ENCODE data around the gene USP48. TPM values are rescaled to one million over a fixed set of nuclear protein-coding genes. Genes with fewer than 3 reads are reported as not detected.

Gene USP48
- total and polyA plus RNA-seq, 2 of the 8 experiments (the other 6 are each of a cell fraction or from before 2014, with no cell fraction given): 12.8 to 83.5 TPM

DNA sequence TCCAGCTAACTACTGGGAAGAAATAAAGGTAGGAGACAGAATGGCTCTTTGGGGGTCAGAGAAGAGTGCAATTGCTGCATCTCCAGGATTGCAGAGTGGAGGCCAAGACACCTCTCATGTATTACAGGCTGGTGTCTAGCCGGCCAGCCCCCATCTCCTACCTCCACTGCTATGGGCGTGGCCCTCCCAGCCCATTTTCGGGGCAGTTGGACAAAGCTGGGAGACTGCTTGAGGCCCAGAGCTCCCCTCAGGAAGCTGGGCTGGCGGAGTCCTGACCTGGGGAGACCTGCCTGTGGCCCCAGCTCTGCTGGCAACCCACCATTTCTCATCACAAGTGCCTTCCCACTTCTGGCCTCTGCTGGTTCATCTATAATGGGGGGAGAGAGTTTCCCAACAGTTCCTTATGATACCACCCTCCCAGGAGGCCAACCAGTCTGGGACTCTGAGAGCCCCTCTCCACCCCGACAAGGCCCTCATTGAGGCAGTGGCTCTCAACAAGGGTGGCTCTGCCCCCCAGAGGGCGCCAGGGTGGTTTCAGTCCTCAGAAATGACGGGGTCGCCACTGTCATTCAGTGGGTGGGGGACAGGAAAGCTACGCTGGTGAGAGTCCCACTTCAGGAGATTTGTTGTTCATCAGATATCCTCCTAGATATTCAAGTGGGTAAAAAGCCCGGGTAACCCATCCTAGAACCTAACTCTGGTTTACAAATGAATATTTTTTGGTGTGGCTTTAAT, 125.3 kb downstream of the USP48 start (continued):
- TF ChIP-seq, protein P1, sequence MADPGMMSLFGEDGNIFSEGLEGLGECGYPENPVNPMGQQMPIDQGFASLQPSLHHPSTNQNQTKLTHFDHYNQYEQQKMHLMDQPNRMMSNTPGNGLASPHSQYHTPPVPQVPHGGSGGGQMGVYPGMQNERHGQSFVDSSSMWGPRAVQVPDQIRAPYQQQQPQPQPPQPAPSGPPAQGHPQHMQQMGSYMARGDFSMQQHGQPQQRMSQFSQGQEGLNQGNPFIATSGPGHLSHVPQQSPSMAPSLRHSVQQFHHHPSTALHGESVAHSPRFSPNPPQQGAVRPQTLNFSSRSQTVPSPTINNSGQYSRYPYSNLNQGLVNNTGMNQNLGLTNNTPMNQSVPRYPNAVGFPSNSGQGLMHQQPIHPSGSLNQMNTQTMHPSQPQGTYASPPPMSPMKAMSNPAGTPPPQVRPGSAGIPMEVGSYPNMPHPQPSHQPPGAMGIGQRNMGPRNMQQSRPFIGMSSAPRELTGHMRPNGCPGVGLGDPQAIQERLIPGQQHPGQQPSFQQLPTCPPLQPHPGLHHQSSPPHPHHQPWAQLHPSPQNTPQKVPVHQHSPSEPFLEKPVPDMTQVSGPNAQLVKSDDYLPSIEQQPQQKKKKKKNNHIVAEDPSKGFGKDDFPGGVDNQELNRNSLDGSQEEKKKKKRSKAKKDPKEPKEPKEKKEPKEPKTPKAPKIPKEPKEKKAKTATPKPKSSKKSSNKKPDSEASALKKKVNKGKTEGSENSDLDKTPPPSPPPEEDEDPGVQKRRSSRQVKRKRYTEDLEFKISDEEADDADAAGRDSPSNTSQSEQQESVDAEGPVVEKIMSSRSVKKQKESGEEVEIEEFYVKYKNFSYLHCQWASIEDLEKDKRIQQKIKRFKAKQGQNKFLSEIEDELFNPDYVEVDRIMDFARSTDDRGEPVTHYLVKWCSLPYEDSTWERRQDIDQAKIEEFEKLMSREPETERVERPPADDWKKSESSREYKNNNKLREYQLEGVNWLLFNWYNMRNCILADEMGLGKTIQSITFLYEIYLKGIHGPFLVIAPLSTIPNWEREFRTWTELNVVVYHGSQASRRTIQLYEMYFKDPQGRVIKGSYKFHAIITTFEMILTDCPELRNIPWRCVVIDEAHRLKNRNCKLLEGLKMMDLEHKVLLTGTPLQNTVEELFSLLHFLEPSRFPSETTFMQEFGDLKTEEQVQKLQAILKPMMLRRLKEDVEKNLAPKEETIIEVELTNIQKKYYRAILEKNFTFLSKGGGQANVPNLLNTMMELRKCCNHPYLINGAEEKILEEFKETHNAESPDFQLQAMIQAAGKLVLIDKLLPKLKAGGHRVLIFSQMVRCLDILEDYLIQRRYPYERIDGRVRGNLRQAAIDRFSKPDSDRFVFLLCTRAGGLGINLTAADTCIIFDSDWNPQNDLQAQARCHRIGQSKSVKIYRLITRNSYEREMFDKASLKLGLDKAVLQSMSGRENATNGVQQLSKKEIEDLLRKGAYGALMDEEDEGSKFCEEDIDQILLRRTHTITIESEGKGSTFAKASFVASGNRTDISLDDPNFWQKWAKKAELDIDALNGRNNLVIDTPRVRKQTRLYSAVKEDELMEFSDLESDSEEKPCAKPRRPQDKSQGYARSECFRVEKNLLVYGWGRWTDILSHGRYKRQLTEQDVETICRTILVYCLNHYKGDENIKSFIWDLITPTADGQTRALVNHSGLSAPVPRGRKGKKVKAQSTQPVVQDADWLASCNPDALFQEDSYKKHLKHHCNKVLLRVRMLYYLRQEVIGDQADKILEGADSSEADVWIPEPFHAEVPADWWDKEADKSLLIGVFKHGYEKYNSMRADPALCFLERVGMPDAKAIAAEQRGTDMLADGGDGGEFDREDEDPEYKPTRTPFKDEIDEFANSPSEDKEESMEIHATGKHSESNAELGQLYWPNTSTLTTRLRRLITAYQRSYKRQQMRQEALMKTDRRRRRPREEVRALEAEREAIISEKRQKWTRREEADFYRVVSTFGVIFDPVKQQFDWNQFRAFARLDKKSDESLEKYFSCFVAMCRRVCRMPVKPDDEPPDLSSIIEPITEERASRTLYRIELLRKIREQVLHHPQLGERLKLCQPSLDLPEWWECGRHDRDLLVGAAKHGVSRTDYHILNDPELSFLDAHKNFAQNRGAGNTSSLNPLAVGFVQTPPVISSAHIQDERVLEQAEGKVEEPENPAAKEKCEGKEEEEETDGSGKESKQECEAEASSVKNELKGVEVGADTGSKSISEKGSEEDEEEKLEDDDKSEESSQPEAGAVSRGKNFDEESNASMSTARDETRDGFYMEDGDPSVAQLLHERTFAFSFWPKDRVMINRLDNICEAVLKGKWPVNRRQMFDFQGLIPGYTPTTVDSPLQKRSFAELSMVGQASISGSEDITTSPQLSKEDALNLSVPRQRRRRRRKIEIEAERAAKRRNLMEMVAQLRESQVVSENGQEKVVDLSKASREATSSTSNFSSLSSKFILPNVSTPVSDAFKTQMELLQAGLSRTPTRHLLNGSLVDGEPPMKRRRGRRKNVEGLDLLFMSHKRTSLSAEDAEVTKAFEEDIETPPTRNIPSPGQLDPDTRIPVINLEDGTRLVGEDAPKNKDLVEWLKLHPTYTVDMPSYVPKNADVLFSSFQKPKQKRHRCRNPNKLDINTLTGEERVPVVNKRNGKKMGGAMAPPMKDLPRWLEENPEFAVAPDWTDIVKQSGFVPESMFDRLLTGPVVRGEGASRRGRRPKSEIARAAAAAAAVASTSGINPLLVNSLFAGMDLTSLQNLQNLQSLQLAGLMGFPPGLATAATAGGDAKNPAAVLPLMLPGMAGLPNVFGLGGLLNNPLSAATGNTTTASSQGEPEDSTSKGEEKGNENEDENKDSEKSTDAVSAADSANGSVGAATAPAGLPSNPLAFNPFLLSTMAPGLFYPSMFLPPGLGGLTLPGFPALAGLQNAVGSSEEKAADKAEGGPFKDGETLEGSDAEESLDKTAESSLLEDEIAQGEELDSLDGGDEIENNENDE (IDR thresholded peaks at IDR 0.05; ENCODE audit: insufficient replicate concordance, low read length): no peak
- TF ChIP-seq, protein P2, sequence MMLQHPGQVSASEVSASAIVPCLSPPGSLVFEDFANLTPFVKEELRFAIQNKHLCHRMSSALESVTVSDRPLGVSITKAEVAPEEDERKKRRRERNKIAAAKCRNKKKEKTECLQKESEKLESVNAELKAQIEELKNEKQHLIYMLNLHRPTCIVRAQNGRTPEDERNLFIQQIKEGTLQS (IDR thresholded peaks at IDR 0.05; ENCODE audit: insufficient read depth, low read depth, low read length): no peak
- TF ChIP-seq TAF7 (optimal IDR thresholded peaks at IDR 0.05; ENCODE audit: borderline replicate concordance, low read depth, low read length) (no peak), ASH2L (IDR thresholded peaks at IDR 0.05; ENCODE audit: low read length) (no peak), TCF12 (IDR thresholded peaks at IDR 0.05; ENCODE audit: low read depth, low read length) (no peak), HDAC6 (IDR thresholded peaks at IDR 0.05; ENCODE audit: low read depth, low read length) (no peak), RXRA (IDR thresholded peaks at IDR 0.05; ENCODE audit: insufficient read depth, low read depth, low read length) (no peak), CBX5 (IDR thresholded peaks at IDR 0.05; ENCODE audit: low read depth, low read length) (no peak), POU5F1 (IDR thresholded peaks at IDR 0.05; ENCODE audit: low read depth, low read length) (no peak), SP4 (IDR thresholded peaks at IDR 0.05; ENCODE audit: low read length) (no peak)
